Activated CD8-positive, alpha-beta memory T cell treated with anti-CD3 and anti-CD28 coated beads for 1 hour (primary cell): Measurements from ENCODE around the gene PTH1R.
"Not testable (repeated sequence)": the region's sequence is repeated elsewhere in the genome, so short reads cannot be mapped to it uniquely, and the experiment has no call there.

ENCODE experiments used
- DNase-seq, 2 donors: peaks; one replicate each; pipeline ENCODE4 v3.0.0-alpha.2; 2020; ENCODE audit warnings: low read depth in 1 of 2; ENCODE audit errors: extremely low read depth in 1 of 2

Gene PTH1R

DNA sequence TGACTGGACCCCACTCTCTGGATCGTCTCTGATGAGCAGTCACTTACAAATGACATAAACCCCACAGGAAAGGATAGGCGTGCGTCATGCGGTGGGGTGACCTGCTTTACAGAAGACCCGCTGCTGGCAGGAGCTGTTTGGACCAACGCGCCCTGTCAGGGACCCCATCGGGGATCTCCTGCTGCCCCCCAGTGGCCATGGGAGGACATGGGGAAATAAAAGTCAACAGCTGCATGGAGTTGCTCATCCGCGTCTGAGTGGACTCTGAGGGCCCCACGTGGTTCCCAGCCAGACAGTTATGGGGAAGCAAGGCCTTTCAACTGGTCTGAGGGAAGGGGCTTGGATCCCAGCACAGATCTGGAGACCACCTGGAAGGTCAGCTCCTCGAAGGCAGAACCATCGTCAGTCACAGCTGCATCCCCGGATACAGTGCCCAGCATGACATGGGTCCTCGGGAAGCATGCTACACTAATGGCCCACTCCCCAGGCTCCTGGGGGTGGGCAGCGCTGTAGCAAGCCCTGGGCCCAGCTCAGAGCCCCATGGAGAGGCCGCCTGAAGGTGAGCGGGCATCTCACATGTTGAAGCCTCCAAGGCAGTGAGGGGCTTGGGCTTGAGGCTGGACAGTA, 32.1 kb downstream of the PTH1R start:
- peak; percentile 54 to 66 for DNase-seq

DNA sequence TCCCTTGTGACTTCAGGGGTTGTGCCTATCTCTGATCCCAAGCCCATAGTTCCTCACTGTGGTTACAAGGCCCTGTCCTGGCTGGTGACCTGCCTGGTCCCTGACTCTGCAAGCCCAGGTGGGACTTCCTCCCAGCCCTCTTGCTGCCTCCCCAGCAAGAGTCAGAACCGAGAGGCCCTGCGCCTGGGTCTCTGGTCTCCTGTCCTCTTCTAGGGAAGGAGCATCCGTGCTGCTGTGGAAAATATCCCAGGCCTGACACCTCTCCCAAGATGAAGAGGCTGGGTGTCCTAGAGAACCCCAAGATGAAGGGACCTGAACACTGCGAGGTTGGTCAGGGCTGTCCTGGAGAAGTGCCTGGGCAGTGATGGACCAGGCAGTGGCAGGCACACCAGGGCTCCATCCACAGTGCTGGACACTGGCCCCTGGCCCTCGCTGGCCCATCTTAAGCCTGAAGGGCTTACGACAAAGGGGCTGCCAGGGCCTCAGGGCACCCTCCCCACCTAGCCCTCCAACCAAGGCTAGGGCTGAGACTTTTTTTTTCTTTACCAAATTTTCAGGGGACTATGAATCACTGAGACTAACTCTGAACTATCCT, 32.7 kb downstream of the PTH1R start:
- no peak for DNase-seq

DNA sequence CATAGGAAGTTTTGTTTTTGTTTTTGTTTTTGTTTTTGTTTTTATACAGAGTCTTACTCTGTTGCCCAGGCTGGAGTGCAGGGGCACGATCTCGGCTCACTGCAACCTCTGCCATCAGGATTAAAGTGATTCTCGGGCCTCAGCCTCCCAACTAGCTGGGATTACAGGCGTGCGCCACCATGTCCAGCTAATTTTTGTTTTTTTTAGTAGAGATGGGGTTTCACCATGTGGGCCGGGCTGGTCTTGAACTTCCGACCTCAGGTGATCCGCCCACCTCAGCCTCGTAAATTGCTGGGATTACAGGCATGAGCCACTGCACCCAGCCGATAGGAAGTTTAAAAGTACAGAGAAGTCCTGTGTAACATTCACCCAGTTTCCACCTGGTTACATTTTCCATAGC, 33.4 kb downstream of the PTH1R start:
- not testable (repeated sequence) for DNase-seq

DNA sequence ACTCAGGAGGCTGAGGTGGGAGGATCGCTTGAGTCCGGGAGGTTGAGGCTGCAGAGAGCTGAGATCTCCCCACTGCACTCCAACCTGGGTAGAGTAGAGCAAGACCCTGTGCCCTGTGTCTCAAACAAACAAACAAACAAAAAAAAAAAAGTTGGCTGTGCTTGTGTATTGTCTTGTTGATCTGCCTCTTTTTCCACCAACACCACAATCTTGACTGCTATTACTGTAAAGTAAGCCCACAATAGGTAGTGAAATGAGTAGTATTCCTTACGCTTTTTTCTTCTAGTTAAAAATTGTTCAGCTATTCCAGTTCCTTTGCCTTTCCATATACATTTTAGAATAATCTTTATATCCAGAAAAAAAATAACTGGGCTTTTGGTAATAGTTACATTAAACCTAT, 35.5 kb downstream of the PTH1R start:
- DNase-seq = no peak

- DNase-seq = no peak
Observed at GRCh38 chr3:46913644-46914043, 36.1 kb downstream of the PTH1R start.

GRCh38 chr3:46914849-46915248, 37.3 kb downstream of the PTH1R start:
- DNase-seq = no peak

DNA sequence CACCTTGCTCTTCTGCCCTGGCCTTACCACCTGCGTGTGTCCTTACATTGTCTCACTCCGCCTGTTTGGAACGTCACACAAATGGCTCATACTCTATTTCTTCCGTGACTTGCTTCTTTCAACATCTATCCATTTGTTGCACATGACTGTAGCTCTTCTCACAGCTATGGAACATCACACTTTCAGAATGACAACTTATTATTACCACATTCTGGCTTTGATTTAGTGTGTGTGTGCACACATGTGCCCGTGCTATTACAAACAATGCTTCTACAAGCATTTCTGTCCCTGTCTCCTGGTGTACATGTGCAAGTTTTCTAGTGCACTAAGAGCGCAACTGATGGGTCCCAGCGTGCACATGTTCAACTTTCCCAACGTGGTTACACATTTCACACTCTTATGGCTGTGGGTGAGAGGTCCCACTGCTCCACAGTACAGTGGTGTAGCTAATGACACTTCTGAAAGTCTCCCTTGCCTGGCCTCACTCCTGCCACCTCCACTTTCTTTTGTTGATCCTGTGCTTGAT, 37.8 kb downstream of the PTH1R start:
- DNase-seq = no peak

- no peak for DNase-seq
Observed at GRCh38 chr3:46916278-46916677, 38.8 kb downstream of the PTH1R start.

DNA sequence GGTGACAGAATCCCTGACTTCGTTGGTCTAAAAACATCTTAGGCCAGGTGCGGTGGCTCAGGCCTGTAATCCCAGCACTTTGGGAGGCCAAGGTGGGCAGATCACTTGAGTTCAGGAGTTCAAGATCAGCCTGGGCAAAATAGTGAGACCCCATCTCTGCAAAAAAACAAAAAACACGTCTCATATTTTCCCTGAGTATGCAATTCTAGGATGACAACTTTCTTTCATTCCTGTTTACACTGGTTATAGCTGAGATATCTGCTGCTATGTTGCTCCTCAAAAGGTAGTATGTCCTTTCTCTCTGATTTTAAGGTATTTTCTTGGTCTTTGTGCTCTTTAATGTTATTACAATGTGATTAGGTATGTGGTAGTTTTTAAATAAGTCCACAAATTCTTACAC, 39.3 kb downstream of the PTH1R start:
- no peak for DNase-seq

GRCh38 chr3:46917257-46917656, 39.7 kb downstream of the PTH1R start:
- DNase-seq = no peak

DNA sequence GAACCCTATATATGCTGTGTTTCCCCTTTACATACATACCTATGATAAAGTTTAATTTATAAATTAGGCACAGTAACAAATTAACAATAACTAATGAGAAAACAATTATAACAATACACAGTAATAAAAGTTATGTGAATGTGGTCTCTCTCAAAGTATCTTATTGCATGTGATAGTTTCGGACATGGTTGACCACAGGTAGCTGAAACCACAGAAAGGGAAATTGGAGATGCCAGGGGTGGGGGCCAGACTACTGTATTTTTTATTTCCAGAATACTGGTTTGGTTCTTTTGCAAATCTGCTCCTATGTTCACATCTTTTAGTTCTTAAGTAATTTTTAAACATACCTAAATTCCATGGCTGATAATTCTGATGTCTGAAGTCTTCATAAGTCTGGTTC, 40.7 kb downstream of the PTH1R start:
- no peak for DNase-seq

- DNase-seq = no peak
Observed at GRCh38 chr3:46918634-46919033, 41.1 kb downstream of the PTH1R start.

- DNase-seq = no peak
Observed at GRCh38 chr3:46921041-46921440, 43.5 kb downstream of the PTH1R start.

DNA sequence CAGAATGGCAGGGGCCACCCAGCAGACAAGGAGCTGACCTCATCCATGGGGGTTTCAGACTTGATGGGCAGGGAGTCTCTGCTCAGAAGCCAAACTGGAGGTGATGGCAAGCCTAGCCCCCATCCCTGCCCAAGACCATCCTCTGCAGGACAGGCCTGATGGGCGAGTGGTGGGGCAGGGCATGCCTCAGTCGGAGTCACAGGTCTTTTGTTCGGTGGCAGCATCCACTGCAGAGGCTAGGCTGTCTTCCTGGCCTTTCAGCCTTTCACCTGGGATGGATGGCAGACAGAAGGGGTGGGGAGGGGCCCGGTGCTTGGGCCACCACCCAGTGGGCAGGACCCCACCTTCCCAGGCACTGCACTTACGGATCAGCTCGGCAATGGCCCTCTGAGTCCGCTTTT, 44.4 kb downstream of the PTH1R start:
- no peak for DNase-seq

GRCh38 chr3:46922426-46922825, 44.9 kb downstream of the PTH1R start:
- DNase-seq = no peak

DNA sequence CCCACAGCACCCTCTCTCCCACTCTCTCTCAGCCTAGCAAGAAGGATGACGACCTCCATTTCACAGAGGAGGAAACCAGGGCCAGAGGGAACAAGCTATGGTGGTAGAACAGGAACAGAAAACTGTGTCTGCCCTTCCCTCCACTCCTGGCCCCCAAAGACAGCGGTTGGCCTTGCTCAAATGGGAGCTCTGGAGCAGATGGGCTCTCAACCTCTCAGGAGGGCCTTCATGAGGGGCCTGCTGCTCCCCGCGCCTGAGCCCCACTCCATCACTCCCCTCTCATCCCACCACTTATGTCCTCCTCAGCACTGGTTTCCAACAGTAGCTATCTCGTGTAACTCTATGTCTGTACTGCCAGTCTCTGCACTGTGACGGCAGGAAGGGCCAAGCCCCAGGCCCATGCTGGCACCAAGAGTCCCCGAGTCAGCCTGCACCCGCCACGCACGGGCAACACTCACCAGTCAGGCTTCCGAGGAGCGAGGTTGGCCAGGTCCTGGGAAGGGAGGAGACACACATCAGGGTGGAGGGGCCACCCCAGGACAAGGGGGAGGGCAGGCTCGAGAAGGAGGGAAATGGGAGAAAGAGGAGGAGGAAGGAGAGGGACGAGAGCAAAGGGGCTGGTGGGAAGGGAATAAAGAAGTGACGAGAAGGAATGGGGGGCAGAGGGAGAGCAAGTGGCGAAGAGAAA, 45.5 kb downstream of the PTH1R start:
- DNase-seq = no peak

DNA sequence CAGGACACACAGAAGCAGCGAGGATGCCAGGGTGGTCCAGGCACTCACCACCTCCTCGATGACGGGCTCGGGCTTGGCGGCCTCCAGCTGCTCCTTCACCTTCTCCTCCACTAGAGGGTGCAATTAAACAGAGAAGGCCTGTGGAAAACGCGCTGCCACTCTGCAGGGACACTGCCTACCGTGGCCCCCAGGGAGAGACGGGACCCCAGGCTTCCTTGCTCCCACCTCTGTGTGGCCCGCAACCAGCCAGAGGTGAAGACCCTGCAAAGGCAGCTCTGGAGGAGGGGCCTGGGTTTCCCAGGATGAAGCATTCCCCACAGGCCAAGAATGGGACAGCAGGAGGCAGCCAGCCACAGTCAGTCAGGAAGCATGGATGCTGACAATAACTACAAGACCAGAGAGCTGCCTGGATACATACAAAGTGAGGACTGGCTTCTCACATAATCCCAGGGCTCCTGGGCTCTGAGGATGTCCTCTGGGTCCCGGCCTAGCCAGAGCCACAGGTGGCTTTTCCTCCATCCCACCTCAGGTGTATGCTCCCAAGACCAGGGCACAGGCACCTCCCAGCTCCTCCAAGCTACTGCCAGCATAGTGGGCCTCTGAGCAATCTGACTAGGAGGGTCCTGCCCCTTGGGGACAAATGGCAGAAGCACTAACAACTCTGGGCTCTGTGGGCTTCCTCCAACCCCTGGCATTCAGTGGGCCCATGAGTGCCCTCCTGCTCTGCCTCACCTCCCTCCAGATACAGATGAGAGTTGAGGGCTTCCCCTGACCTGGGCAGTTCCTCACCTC, 46.2 kb downstream of the PTH1R start:
- peak in 1 of 2 donors; percentile 21 for DNase-seq

GRCh38 chr3:46924921-46925584, 47.5 kb downstream of the PTH1R start:
- DNase-seq = no peak

DNA sequence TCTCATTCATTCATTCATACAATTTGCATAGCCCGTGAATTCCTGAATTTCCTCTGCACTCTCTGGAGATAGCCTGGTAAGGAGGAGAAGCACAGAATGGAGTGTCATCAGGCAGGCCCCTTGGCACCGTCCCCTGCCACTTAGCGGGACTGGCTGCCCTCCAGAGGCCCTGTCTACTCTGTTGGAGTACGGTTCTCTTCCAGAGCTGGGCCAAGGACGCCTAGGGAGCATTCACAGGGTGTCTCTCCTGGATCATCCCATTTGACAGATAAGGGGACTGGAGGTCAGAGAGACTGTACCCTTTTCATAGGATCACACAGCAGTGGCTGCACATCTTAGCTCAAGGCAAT, 48.0 kb downstream of the PTH1R start:
- no peak for DNase-seq

DNA sequence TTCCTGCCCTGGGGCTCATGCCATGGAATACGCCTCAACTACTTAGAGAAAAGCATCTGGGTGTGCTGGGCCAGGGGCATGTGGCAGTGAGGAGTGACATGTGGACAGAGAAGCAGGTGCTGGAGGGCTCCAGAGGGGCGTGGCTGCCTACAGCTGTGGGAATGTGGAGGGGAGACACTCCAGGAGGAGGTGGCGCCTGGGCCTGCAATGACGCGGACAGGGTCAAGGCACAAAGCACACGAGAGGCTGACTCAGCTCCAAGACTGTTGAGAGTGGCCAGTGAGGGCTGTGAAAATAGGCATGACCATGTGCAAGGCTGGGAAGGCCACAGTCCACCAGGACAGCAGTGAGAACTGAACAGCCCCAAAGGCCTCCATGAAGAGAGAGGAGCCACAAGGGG, 48.5 kb downstream of the PTH1R start:
- DNase-seq = no peak

DNA sequence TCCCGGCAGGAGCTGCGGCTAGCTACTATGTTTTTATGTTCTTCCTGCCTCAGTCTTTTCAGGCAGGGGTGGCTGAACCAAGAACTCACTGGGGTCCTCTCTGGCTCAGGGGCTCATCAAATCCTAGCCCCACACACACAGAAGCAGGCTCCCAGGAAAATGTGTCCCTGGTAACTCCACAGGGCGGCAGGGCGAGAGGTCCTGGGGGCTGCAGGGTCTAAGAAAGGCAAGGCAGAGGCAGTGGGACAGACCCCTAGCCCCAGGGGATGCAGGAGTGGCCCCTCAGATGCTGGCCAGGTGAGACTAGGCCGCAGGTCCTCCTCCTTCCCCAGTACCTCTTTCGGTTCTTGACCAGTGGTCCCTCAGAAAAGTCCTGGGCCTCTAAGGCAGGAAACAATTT, 48.9 kb downstream of the PTH1R start:
- no peak for DNase-seq
